Measurements from ENCODE around the gene SPPL3. TPM values are rescaled to one million over a fixed set of nuclear protein-coding genes. Genes with fewer than 3 reads are reported as not detected.

SPPL3 gene
- total and polyA plus RNA-seq, 4 donors = 7.4 to 12.6 (median 8.7) TPM

DNA sequence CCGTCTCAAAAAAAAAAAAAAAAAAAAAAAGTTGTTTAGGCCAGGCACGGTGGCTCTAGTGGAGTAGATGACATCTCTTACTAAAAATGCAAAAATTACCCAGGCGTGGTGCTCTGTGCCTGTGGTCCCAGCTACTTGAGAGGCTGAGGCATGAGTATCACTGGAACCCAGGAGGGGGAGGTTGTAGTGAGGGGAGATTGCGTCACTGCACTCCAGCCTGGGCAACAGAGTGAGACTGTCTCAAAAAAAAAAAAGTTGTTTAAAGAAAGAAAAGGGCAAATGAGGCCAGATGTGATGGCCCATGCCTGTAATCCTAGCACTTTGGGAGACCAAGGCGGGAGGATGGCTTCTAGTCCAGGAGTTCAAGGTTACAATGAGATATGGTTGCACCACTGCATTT lies 36.6 kb upstream of the SPPL3 start (continued):
- TF ChIP-seq, protein P1, sequence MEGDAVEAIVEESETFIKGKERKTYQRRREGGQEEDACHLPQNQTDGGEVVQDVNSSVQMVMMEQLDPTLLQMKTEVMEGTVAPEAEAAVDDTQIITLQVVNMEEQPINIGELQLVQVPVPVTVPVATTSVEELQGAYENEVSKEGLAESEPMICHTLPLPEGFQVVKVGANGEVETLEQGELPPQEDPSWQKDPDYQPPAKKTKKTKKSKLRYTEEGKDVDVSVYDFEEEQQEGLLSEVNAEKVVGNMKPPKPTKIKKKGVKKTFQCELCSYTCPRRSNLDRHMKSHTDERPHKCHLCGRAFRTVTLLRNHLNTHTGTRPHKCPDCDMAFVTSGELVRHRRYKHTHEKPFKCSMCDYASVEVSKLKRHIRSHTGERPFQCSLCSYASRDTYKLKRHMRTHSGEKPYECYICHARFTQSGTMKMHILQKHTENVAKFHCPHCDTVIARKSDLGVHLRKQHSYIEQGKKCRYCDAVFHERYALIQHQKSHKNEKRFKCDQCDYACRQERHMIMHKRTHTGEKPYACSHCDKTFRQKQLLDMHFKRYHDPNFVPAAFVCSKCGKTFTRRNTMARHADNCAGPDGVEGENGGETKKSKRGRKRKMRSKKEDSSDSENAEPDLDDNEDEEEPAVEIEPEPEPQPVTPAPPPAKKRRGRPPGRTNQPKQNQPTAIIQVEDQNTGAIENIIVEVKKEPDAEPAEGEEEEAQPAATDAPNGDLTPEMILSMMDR (IDR thresholded peaks at IDR 0.05; ENCODE audit: low read depth, low read length, missing input control) = no peak
- TF ChIP-seq RAD21 (IDR thresholded peaks at IDR 0.05) = no peak
- no peak for TF ChIP-seq SP1 (IDR thresholded peaks at IDR 0.05)
- no peak for TF ChIP-seq FOXA1 (IDR thresholded peaks at IDR 0.05)
- TF ChIP-seq HNF4A (conservative IDR thresholded peaks at IDR 0.05) = no peak
- no peak for TF ChIP-seq YY1 (IDR thresholded peaks at IDR 0.05)
- TF ChIP-seq FOXA2 (IDR thresholded peaks at IDR 0.05) = no peak

DNA sequence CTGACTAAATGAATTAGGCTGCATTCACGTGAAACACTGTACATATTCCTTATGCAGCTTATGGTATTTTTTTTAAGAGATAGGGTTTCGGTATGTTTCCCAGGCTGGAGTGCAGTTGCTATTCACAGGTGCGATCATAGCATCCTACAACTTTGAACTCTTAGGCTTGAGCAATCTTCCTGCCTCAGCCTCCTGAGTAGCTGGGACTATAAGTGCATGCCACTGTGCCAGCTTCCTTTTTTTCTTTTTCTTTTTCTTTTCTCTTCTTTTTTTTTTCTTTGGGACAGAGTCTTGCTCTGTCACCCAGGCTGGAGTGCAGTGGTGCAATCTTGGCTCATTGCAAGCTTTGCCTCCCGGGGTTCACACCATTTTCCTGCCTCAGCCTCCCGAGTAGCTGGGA lies 35.8 kb upstream of the SPPL3 start:
- Histone ChIP-seq H3K36me3 (ENCODE audit: control insufficient read depth in 4 of 4, insufficient read depth in 3 of 4, low read depth in 1 of 4, low read length in 3 of 4) (no peaks in the 10 kb centered on the region), H3K27me3 (ENCODE audit: control insufficient read depth in 4 of 4, insufficient read depth in 4 of 4, low read length in 3 of 4) (no peaks in the 10 kb centered on the region), H3K4me1 (ENCODE audit: control insufficient read depth in 4 of 4, insufficient read depth in 4 of 4, low read length in 3 of 4) (peaks cover 0 to 2% (median 0%) of the 10 kb centered on the region in 4 donors), H3K9me3 (ENCODE audit: control insufficient read depth in 4 of 4, low read length in 3 of 4) (no peaks in the 10 kb centered on the region), H3K9ac (ENCODE audit: low read depth in 1 of 2, low read length in 2 of 2) (no peak overlapping the region), H3K27ac (ENCODE audit: low read depth in 1 of 2, low read length in 2 of 2) (no peak overlapping the region), H3K4me3 (ENCODE audit: low read depth in 1 of 3, low read length in 3 of 3) (no peak overlapping the region)
- DNase-seq (ENCODE audit: low spot score) = no peak
- WGBS = 70% methylated on average over 5 of the region's 5 CpGs
- TF ChIP-seq HNF4A (conservative IDR thresholded peaks at IDR 0.05) = no peak
- no peak for TF ChIP-seq JUND (IDR thresholded peaks at IDR 0.05)
- TF ChIP-seq TAF1 (conservative IDR thresholded peaks at IDR 0.05) = no peak
- no peak for TF ChIP-seq RAD21 (IDR thresholded peaks at IDR 0.05)
- no peak for TF ChIP-seq HNF4G (IDR thresholded peaks at IDR 0.05)
- TF ChIP-seq EGR1 (IDR thresholded peaks at IDR 0.05; ENCODE audit: low read depth in 2 of 2) = no peak
- TF ChIP-seq, protein P2, sequence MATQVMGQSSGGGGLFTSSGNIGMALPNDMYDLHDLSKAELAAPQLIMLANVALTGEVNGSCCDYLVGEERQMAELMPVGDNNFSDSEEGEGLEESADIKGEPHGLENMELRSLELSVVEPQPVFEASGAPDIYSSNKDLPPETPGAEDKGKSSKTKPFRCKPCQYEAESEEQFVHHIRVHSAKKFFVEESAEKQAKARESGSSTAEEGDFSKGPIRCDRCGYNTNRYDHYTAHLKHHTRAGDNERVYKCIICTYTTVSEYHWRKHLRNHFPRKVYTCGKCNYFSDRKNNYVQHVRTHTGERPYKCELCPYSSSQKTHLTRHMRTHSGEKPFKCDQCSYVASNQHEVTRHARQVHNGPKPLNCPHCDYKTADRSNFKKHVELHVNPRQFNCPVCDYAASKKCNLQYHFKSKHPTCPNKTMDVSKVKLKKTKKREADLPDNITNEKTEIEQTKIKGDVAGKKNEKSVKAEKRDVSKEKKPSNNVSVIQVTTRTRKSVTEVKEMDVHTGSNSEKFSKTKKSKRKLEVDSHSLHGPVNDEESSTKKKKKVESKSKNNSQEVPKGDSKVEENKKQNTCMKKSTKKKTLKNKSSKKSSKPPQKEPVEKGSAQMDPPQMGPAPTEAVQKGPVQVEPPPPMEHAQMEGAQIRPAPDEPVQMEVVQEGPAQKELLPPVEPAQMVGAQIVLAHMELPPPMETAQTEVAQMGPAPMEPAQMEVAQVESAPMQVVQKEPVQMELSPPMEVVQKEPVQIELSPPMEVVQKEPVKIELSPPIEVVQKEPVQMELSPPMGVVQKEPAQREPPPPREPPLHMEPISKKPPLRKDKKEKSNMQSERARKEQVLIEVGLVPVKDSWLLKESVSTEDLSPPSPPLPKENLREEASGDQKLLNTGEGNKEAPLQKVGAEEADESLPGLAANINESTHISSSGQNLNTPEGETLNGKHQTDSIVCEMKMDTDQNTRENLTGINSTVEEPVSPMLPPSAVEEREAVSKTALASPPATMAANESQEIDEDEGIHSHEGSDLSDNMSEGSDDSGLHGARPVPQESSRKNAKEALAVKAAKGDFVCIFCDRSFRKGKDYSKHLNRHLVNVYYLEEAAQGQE (IDR thresholded peaks at IDR 0.05) = no peak
- TF ChIP-seq FOXA2 (IDR thresholded peaks at IDR 0.05) = no peak

DNA sequence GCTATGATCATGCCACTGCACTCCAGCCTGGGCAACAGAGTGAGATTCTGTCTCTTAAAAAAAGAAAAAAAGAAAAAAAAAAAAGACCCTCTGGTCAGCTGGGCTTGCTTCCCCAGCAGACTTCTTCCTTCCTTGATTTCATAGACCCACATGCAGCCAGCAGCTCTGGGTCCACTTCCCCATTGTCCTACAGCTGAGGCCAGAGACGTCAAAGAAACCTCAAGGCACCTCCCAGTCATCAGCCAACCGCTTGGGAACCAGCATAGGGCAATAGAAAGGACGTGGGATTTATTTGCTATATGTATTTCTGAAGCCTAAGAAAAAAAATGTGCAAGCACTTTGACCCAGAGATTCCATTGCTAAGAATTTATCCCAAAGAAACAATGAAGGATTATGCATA lies 35.4 kb upstream of the SPPL3 start:
- Histone ChIP-seq H3K27ac (ENCODE audit: low read depth in 1 of 2, low read length in 2 of 2) (no peak overlapping the region), H3K9me3 (ENCODE audit: control insufficient read depth in 4 of 4, low read length in 3 of 4) (no peaks in the 10 kb centered on the region)
- DNase-seq (ENCODE audit: low spot score) = no peak
- TF ChIP-seq NR2F2 (IDR thresholded peaks at IDR 0.05) (no peak), JUND (IDR thresholded peaks at IDR 0.05) (no peak), GABPA (IDR thresholded peaks at IDR 0.05 in 1 of 2, conservative IDR thresholded peaks at IDR 0.05 in 1 of 2) (no peak), EGR1 (IDR thresholded peaks at IDR 0.05; ENCODE audit: low read depth in 2 of 2) (no peak), YY1 (IDR thresholded peaks at IDR 0.05) (no peak), FOXA2 (IDR thresholded peaks at IDR 0.05) (no peak), RXRA (IDR thresholded peaks at IDR 0.05) (no peak), SP1 (IDR thresholded peaks at IDR 0.05) (no peak), HNF4G (IDR thresholded peaks at IDR 0.05) (no peak), HNF4A (conservative IDR thresholded peaks at IDR 0.05) (no peak), RAD21 (IDR thresholded peaks at IDR 0.05) (no peak), FOXA1 (IDR thresholded peaks at IDR 0.05) (no peak), TAF1 (conservative IDR thresholded peaks at IDR 0.05) (no peak)
- TF ChIP-seq, protein P2 (IDR thresholded peaks at IDR 0.05) = no peak
- TF ChIP-seq, protein P3, sequence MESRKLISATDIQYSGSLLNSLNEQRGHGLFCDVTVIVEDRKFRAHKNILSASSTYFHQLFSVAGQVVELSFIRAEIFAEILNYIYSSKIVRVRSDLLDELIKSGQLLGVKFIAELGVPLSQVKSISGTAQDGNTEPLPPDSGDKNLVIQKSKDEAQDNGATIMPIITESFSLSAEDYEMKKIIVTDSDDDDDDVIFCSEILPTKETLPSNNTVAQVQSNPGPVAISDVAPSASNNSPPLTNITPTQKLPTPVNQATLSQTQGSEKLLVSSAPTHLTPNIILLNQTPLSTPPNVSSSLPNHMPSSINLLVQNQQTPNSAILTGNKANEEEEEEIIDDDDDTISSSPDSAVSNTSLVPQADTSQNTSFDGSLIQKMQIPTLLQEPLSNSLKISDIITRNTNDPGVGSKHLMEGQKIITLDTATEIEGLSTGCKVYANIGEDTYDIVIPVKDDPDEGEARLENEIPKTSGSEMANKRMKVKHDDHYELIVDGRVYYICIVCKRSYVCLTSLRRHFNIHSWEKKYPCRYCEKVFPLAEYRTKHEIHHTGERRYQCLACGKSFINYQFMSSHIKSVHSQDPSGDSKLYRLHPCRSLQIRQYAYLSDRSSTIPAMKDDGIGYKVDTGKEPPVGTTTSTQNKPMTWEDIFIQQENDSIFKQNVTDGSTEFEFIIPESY (IDR thresholded peaks at IDR 0.05) = no peak
- TF ChIP-seq, protein P1 (IDR thresholded peaks at IDR 0.05; ENCODE audit: low read depth, low read length, missing input control) = no peak

More for the DNA sequence above, 35.4 kb upstream of the SPPL3 start:
- no peaks in the 10 kb centered on the region for H3K36me3 ChIP-seq (ENCODE audit: control insufficient read depth in 4 of 4, insufficient read depth in 3 of 4, low read depth in 1 of 4, low read length in 3 of 4)
- no peaks in the 10 kb centered on the region for H3K4me1 ChIP-seq (ENCODE audit: control insufficient read depth in 4 of 4, insufficient read depth in 4 of 4, low read length in 3 of 4)
- no peaks in the 10 kb centered on the region for H3K27me3 ChIP-seq (ENCODE audit: control insufficient read depth in 4 of 4, insufficient read depth in 4 of 4, low read length in 3 of 4)
- H3K4me3 ChIP-seq (ENCODE audit: low read depth in 1 of 3, low read length in 3 of 3) = no peak overlapping the region
- 62% methylated on average over 3 of the region's 3 CpGs for WGBS
- no peak overlapping the region for H3K9ac ChIP-seq (ENCODE audit: low read depth in 1 of 2, low read length in 2 of 2)

All from liver (tissue), 9 donors.